GM19324 (cell line): ENCODE data around the gene IQSEC3.

ENCODE experiments used
- ATAC-seq: cut with Tn5 transposase; IDR thresholded peaks from one replicate; pipeline ENCODE4 v1.9.1; 2021; ENCODE audit warnings: mild to moderate bottlenecking, moderate library complexity; ENCODE audit not compliant: unreplicated experiment, low FRiP score

IQSEC3 gene

DNA sequence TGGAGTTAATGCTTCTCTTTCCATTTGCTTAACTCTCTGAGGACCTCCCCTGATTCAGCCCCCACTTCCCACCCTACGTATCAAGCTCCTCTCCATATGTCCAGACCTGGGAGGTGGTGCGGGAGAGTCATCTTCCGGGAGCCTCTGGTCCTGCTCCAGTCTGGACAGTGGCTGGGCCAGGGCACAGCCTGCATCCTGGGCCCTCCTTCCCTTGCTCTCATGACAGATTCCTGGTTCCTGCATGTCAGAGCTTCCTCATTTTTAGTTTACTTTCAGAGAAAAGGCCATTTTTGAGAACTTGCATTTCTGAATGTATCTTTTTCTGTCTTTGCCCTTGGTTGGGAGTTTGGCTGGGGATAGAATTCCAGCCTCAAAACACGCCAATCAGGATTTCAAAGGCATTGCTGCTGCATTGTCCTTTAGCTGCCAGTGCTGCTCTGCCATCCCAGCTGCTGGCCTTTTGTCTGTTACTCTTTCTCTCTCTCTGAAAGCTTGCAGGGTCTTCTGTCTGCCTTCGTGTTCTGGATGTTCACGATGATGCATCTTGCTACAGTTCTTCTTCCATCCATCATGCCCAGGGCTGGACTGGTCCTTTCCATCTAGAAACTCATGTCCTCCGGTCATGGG lies 92.7 kb downstream of the IQSEC3 start:
- no peak for ATAC-seq

- ATAC-seq = no peak
Observed at GRCh38 chr12:160858-161257, 94.3 kb downstream of the IQSEC3 start.

GRCh38 chr12:161823-162222 lies 95.3 kb downstream of the IQSEC3 start:
- ATAC-seq = no peak

DNA sequence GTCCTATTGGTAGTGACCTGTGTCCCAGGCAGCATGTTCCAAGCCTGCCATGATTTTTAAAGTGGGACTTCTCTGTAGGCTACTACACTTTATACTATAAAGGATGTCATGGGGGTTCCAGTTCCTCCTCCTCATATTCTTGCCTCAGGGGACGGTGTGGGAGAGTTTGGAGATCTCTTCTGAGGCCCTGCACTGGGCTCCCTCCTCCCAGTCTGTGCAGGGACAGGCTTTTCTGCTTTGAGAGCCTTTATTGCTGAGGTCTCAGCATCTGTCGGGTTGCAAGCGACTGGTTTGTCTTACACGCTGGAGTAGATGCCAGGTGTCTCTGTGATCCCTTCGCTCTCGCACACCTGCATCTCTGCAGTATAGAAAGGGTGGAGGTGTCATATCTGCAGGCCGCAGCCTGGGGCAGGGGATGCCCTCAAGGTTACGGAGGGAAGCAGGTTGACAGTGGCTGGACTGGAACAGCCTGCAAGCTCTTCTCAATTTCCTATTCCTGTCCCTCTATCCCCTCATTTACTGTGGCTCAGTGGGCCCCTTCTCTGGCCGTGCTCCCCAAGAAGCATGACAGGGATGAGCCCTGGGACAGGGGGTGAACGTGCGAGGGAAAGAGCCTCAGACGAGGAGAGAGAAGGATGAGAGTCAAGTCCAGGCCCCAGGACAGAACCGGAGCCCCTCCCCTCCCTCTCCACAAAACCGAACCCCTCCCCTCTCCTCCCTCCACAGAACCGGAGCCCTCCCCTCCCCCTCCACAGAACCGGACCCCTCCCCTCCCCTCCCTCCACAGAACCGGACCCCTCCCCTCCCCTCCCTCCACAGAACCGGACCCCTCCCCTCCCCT lies 96.1 kb downstream of the IQSEC3 start:
- ATAC-seq = no peak

DNA sequence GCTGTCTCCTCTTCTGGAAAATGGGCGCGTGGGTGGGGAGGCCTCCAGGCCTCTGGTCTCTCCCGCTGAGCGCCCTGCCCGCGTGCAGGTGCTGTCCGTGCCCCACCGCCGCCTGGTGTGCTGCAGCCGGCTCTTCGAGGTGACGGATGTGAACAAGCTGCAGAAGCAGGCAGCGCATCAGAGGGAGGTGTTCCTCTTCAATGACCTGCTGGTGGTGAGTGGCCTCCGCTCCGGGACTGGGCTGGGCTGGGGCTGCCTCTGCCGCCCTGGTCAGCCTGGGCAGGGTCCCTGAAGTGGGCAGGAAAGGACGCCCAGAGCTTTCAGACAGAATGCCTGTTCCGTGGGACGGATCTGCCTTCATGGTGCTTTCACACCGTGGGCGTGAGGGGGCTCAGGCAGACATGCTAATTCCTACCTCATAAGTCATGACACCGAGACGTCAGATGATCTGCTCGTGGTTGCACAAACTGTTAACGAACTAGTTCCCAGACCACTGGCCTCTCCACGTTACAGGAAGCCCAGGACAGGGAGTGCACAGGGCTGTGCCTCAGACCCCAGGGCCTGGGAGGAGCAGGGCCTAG lies 96.9 kb downstream of the IQSEC3 start:
- ATAC-seq = no peak

- ATAC-seq = no peak
Observed at GRCh38 chr12:164207-164606, 97.6 kb downstream of the IQSEC3 start.

DNA sequence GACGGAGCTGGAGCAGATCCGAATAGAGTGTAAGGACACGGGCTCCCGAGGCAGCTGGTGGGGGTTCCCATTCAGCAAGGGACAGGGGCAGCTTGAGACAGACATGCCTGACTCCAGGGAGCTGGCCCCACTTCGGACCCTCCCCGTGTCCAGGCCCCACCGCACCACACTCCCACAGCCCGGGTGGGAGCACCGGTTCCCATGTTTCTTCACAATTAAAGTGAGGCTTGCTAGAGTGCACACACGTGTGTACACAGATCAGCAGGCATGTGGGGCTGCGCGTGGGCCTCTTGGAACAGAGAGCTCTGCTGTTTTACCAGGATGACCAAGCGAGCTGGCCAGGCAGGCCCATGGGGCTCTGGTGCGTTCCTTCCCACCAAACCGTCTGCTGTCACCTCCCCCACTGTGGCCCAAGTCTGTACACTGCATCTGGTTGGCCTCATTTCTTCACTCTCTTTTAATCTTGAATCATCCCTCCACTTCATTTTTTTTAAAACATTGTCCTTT lies 99.3 kb downstream of the IQSEC3 start:
- ATAC-seq = no peak

DNA sequence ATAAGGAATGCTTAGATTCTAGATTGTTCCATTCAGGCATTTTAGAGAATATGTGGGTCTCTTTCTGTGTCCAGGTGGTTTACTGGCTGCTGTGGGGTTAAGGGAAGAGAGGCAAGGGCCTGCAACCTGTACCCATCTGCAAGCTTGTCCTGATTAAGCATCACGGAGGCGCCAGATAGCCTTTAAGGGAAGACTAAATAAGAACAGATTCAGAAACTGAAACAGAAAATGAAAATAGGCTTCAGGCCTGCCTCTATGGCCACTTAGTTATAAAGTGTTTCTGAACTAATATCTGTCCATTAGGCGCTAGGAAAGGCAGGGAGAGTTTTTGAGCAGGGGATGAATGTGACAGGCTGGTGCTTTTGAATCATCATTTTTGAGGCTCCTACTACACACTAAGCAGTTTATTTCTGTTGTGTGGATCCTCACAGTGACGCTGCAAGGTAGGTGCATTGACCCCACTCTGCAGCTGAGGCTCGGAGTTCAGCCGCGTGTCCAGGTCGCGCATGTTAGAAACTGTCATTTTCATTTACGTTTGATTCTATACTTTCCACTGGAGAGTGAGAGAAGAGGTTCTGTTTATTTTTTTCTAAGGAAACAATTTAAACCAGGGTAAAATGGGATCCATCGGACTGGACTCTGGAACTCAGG lies 100.0 kb downstream of the IQSEC3 start:
- no peak for ATAC-seq

DNA sequence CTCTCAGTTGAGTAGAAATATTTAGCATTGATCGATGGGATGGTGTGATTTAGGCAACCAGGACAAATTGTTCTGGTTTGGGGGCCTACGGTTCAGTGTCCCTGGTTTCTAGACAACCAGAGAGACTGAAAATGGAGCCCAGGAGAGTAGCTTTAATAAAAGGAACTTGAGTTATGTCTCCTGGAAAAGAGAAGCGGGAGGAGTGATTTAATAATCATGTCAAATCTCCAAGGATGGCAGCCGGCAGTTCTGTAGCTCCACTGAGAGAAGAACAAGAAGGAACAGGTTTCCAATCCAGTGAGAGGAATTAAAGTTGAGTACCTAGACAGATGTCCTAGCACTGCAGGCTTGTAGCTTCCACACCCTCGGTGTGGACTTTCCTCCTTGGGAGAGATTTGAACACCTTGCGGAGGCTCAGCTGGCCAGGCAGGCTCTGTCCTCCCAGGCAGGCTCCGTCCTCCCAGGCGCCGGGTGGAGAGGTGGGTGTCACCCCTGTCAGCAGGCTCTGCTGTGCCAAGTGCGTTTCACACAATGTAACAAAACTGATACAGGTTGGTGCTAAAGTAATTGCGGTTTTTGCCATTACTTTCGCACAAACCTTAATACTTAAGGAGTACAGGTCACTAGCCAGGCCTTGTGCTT lies 101.5 kb downstream of the IQSEC3 start:
- ATAC-seq = no peak

- ATAC-seq = no peak
Observed at GRCh38 chr12:168763-169525, 102.4 kb downstream of the IQSEC3 start.

DNA sequence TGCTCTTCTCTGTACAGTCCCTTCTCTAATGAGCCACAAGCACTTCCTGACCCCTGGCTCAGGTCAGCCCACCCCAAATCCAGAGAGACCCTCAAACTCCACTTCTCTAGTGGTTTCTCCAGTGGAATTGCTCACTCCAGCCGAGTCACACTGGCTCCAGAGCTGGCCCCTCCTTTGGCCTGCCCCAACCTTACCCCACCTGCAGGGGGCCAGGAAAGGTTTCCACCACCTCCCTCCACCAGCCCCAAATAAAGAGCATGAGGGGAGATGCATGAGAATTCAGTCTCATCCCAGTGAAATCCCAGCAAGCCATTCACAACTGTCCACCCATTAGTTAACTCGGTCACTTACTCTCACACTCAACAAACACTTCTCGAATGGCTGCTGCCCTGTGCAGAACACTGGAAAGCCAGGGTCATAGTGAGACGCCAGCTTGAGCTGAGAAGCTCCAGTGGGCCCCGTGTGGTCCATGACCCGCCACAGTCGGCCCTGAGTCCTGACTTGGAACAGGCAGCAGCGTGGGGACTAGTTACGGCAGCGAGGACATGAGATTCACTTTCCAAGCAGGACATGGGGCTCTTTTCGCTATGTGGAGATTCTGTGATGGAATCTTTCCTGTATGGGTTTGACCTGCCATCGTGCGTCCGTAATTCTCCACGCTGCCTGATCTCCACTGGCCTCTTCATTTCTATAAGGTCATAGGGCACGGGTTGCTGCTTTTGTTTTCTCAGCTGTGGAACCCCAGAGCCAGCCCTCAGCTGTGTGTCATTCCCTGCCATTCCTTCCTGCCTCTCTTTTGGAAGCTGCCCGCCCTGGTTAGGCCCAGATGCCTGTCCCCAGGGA lies 103.2 kb downstream of the IQSEC3 start:
- no peak for ATAC-seq

GRCh38 chr12:170371-171225 lies 104.0 kb downstream of the IQSEC3 start:
- ATAC-seq = no peak

DNA sequence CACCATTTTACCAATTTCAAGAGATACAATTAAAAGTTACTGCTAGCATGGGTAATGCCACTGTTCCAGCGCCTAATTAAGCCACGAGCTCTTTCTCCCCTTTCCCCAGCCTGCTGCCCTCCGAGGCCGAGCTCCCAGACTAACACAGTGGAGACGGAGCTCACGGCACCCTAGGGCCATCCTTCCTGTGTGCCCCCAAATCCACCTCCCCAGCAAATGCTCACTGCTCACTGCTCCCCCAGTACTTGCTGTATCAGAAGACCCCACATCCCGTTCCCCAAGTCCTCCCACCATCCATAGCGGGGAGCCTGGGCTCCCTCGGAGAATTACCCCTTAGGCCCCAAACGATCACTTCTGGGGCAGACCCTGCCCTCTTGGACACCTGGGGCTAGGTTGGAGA lies 104.7 kb downstream of the IQSEC3 start:
- ATAC-seq = no peak

DNA sequence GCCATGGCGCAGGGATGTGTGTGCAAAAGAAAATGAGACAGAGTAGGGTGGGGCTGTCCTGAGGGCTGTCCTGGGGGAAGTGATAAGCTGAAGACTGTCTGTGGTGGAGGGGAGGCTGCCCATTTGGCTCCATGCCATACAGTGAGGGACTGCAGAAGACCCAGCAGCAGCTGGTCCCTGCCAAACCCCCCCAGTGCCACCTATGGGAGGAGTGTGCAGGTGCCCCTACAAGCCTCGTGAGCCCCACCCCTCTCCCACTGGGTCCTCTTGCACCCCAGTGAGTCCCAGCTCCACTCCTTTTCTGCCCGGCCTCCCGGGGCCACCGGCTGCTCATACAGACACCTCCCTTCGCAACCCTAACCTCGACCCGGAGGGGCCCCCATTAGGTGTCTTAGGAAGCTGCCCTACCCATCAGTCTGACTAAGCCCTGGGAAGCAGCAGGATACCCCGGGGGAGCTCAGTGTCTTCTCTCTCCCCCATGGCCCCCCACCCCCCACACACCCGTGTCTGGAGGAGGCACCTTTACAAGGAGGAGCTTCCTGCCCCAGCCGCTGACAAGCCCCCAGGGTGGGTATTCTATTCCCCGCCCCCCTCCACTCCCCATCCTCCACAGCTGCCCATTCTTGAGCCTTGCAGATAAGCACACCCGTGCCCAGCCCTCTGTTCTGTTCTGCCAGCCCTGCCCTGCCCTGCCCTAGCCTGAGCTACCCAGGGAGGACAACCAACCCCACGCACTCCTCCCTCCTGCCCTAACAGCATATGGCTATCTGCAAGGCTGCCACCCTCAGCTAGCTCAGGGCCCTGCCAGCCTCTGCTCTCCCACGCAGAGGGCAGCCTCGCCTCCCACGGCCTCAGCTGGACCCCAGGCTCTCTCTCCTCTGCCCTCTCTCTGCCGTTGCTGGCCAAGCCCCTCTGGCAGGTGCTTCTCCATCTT lies 105.4 kb downstream of the IQSEC3 start:
- no peak for ATAC-seq

GRCh38 chr12:172732-173161 lies 106.2 kb downstream of the IQSEC3 start:
- no peak for ATAC-seq

DNA sequence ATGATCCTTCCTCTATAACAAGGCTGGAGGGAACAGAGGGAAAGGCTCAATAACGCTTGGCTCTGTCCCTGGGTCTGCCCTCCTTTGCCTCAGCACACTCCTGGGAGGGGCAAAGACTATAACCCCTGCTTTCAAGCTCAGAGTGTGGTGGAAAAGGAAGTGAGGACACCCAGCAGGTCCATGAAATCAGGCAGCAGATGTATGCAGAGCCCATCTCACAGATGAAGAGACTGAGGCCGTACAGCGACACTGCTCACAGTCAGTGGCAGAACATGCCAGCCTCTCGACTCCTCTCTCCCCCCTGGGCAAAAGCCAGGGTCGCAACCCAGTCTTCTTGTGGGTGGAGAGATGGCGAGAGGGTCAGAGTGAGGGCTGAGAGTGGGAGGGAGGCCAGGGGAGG lies 107.6 kb downstream of the IQSEC3 start:
- ATAC-seq = no peak

DNA sequence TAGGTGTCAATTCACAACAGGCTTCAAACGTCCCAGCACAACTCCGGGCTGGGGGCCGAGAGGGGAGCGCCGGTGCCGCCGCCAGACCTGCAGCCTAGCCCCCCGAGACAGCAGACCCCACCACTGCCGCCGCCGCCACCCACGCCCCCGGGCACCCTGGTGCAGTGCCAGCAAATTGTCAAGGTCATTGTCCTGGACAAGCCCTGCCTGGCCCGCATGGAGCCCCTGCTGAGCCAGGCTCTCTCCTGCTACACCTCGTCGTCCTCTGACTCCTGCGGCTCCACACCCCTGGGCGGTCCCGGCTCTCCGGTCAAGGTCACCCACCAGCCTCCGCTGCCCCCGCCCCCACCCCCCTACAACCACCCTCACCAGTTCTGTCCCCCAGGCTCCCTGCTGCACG lies 108.0 kb downstream of the IQSEC3 start:
- ATAC-seq = no peak
